Stimulated activated CD8-positive, alpha-beta memory T cell treated with anti-CD3 and anti-CD28 coated beads, Interleukin-15, amount 100 ng/mL, for 4 hours (primary cell): ENCODE measurements around the gene GATA2.

Source experiments
- DNase-seq, 2 donors: peaks; one replicate each; pipeline ENCODE4 v3.0.0-alpha.2; 2020; ENCODE audit warnings: low read depth in 2 of 2

The GATA2 gene

DNA sequence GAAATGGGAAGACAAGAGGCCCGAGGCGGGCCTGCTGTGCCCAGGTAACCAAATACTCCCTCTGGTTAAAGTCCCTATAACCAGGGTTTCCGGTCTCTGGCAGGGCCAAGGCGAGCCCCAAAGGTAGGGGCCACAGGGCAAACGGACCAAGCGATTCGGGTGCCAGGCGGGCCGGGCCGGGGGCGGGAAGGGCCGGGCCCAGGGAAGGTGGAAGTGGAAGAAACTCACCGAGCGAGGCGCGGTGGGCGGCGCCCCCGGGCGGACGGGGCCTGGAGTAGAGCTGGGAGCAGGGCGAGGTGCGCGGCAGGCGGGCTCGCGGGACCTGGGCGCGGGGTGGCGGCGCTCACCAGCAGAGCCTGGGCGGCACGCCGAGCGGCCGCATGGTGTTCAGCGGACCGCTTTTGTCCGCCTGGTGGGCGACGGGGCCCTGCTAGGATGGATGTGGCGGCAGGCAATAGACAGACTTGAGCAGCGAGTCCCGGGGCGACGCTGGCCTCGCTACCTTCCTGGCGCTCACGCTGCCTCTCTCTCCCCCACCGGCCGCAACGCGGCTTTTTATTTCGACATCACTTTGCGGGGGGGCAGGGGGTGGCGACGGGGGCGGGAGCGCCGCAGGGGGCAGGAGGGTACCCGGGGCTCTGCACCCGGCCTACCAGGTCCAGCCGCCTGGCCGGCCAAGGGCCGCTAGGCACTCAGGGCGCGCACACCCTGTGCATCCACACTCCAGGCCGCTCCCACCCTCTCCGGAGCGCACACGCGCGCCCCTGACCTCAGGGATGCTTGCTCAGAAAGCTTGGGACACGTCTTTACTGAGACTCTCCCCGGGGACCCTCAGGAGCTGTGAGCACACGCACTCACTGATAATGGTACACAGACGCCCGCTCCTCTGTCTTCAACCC lies at the start of gene GATA2:
TSS of gene GATA2 (minus strand) at position 531 of the 899 bp plus-strand sequence. CDS start 6,170 bp downstream, outside the sequence.
- no peak for DNase-seq

GRCh38 chr3:128541246-128541645 lies 48.2 kb upstream of the GATA2 start:
- no peak for DNase-seq

GRCh38 chr3:128539376-128539775 lies 46.4 kb upstream of the GATA2 start:
- no peak for DNase-seq

DNA sequence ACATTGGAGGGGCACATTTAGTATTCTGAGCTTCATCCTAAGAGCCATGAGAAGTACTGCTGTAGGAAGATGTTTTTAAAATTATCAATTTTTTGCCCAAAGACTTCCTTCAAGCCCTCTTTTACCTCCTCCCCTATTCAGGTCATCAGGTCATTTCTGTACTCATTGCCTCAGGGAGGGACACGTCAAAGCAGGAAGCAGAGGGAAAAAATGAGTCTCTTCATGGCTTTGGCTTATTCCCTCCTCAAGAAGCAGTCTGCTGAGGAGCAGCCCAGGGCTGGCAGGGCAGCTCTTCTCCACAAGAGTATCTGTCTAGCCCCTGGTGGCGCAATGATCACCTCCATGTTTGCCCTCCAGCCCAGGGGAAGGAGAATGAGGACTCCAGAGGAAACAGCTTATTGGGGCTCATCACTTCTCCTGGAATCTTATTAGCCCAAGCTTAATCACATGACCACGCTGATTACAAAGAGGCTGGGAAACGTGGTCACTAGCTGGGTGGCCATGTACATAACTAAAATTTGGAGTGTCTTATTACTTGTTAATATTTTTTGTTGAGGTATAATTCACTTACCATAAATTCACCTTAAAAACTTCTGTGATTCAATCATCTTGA lies 44.2 kb upstream of the GATA2 start:
- no peak for DNase-seq

- DNase-seq, result no peak
Measured at GRCh38 chr3:128532012-128532983, 39.3 kb upstream of the GATA2 start.

- no peak for DNase-seq
Measured at GRCh38 chr3:128524374-128525299, 31.6 kb upstream of the GATA2 start.

- no peak for DNase-seq
Measured at GRCh38 chr3:128523591-128523990, 30.6 kb upstream of the GATA2 start.

GRCh38 chr3:128521715-128522114 lies 28.7 kb upstream of the GATA2 start:
- DNase-seq, result no peak

GRCh38 chr3:128518587-128519490 lies 25.8 kb upstream of the GATA2 start:
- DNase-seq, result no peak

GRCh38 chr3:128517648-128518047 lies 24.6 kb upstream of the GATA2 start:
- DNase-seq, result no peak

DNA sequence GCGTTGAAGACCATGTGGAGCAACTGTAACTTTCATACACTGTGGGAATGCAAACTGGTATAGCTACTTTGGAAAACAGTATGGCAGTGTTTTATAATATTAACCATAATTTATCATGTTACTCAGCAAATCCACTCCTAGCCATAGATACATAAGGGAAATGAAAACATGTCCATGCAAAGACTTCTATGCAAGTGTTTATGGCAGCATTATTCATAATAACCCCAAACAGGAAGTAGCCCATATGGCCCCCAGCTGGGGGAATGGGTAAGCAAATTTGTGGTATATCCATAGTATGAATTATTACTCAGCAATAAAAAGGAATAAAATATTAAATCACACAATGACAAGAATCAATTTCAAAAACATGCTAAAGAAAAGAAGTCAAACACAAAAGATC lies 23.0 kb upstream of the GATA2 start:
- no peak for DNase-seq

- no peak for DNase-seq
Measured at GRCh38 chr3:128508852-128509251, 15.9 kb upstream of the GATA2 start.

- no peak for DNase-seq
Measured at GRCh38 chr3:128506754-128507153, 13.8 kb upstream of the GATA2 start.

- no peak for DNase-seq
Measured at GRCh38 chr3:128505771-128506170, 12.8 kb upstream of the GATA2 start.

DNA sequence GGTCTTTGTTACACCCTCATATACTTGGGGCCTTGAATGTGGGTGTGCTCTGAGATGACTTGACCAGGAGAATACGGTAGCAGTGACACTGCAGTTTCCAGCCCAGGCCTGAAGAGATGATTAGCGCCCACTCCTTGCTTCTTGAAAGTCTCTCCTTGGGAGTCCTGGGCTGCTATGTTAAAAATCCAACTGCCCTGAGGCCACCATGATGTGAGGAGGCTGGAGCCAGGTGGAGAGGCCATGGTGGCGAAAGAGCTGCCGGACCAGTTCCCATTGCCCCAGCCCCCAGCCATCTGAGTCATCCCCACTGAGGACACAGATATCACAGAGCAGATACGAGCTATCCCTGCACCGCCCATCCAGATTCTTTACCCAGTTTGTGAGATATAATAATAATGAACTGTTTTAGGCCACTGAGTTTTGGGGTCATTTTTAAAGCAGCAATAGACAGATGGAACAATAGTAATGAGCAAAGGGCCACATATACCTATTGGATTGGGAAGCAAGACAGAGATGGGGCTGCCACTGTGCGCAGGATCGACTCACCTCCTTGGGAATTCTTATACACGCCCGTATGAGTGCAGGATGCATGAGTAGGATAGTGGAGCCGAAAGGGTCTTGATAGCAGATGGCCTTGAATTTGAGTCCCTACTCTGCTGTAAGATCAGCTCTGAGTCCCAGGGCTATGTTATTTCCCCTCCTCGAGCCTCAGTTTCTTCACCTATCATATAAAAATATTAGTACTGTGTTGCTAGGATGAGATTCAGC lies 12.1 kb upstream of the GATA2 start:
- DNase-seq, result no peak

- DNase-seq, result no peak
Measured at GRCh38 chr3:128504533-128504915, 11.5 kb upstream of the GATA2 start.

- DNase-seq, result no peak
Measured at GRCh38 chr3:128503751-128504532, 10.9 kb upstream of the GATA2 start.

DNA sequence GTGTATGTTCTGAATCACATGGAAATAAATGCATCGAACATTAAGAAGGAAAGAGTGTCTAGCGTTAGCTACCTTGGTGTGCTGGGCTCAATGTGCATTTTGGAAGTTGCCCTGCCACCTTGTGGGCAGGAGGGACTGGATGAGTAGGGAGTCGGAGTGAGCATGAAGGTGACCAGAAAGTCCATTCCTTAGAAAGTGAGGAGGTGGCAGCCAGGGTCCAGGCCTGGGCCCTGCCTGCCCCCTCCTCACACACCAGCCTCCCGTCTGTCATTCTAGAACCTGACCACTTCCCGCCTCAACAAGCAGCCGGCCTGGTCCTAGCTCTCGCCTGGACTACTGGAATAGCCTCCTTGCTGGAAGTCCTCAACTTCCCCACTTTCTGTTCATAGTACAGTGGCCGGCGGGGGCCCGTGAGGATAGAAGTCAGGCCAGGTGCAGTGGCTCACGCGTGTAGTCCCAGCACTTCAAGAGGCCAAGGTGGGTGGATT lies 10.2 kb upstream of the GATA2 start:
- DNase-seq, result no peak
